GM12891 (cell line): ENCODE data around the gene TRIM9.

Experiments
- DNase-seq: peaks from one replicate; pipeline ENCODE4 v3.0.0; 2011; ENCODE audit warnings: low spot score; ENCODE audit not compliant: insufficient read length
- FAIRE-seq: peaks from 2 replicates; lab custom pipeline; 2011; peaks lifted over from hg19 to GRCh38; lab: Jason Lieb, UNC
- PAX5 ChIP-seq: IDR thresholded peaks from 2 replicates; pipeline ENCODE4 v1.6.1; 2011; ENCODE audit warnings: low read length, moderate library complexity, mild to moderate bottlenecking; ENCODE audit not compliant: insufficient read depth, severe bottlenecking
- POLR2A ChIP-seq: IDR thresholded peaks from 2 replicates; pipeline ENCODE4 v1.6.1; 2011; ENCODE audit warnings: low read depth, low read length, control low read depth
- POLR2AphosphoS5 ChIP-seq: IDR thresholded peaks from 2 replicates; pipeline ENCODE4 v1.6.1; 2011; ENCODE audit warnings: low read depth, low read length, control low read depth
- POU2F2 ChIP-seq: IDR thresholded peaks from 2 replicates; pipeline ENCODE4 v1.6.1; 2011; ENCODE audit warnings: low read depth, mild to moderate bottlenecking, control low read depth, low read length, moderate library complexity
- SPI1 ChIP-seq: IDR thresholded peaks from 2 replicates; pipeline ENCODE4 v1.6.1; 2011; ENCODE audit warnings: low read depth, low read length, control low read depth
- TAF1 ChIP-seq: IDR thresholded peaks from 2 replicates; pipeline ENCODE4 v1.6.1; 2011; ENCODE audit warnings: low read depth, low read length, control low read depth

Gene TRIM9

DNA sequence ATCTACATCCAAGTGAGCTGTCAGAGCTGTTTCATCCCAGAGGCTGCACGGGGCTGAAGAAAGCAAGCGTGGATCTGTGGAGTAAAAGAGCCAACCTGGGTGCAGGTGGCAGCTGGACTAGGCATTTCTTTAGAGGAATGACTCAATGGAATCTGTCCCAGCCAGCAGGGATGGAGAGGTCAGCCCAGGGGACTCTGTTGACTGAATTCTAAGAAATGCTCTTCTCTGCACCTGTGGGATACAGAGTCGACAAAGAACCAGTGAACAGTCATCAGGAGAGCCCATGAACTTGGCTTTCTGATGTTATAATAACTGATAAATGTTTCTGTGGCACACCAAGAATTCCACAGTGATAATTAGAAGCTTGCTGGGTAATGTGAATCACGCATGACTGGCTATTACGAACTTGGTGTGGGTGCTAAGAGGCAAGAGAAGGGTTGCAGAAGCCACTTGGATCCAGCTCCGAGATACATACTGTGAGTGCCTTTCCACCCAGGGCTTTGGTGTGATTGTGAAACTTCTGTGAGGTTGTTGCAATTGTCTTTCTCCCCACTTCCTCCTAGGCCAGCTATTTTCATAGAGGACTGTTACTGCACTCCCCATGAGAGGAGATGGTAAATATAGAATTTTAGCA is 166.8 kb downstream of the TRIM9 start:
- FAIRE-seq = peak; percentile 84
- TF ChIP-seq SPI1 (peak; percentile 86), POLR2A (no peak)
- no peak for DNase-seq

DNA sequence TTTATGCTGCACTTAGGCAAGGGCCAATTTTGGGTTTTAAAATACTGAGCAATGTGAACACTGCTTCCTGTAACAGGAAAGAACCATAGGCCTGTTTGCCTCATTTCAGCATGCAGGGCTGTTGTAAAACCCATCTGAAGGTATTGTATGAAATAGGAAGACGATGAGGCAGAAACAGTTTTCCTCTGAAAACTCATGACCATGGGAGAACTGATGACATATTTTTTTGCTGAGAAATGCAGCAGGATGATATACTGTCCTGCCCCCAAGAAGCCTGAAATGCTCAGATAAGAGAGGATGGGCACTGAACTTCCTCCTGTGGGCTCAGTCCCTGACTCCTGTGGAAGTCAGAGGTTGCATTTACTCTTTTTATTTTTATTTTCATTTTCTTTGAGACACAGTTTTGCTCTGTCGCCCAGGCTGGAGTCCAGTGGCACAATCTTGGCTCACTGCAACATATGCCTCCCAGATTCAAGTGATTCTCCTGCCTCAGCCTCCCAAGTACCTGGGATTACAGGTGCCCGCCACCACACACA is 168.0 kb downstream of the TRIM9 start:
- FAIRE-seq = no peak
- no peak for DNase-seq
- no peak for TF ChIP-seq SPI1
- no peak for TF ChIP-seq POLR2AphosphoS5
- TF ChIP-seq PAX5 = no peak
- no peak for TF ChIP-seq POU2F2
- no peak for TF ChIP-seq POLR2A
- TF ChIP-seq TAF1 = no peak
